Esophagus squamous epithelium (tissue), 5 donors: ENCODE measurements around the gene SLC35F3. TPM values are rescaled to one million over a fixed set of nuclear protein-coding genes. Genes with fewer than 3 reads are reported as not detected.

Source experiments
- DNase-seq: peaks from one replicate; lab custom pipeline; 2025; lab: John Stamatoyannopoulos, UW
- H3K27ac ChIP-seq, 4 donors: fragments of 200-600 bp; sonication (generic); one replicate each; pipeline ENCODE4 v1.5.1; 2016 to 2019; ENCODE audit warnings: mild to moderate bottlenecking in 1 of 4
- H3K27me3 ChIP-seq, 4 donors: fragments of 200-600 bp; sonication (generic); 1 replicate in 3 of 4; 2 replicates in 1 of 4; pipeline versions ENCODE4 v1.5.1 to v1.6.0; 2017 to 2021; ENCODE audit warnings: antibody characterized with exemption in 1 of 4
- H3K36me3 ChIP-seq, 3 donors: fragments of 200-600 bp; sonication (generic); one replicate each; pipeline ENCODE4 v1.5.1; 2016 to 2019
- H3K4me1 ChIP-seq, 3 donors: fragments of 200-600 bp; sonication (generic); one replicate each; pipeline ENCODE4 v1.5.1; 2017 to 2019
- H3K4me3 ChIP-seq, 4 donors: fragments of 200-600 bp; sonication (generic); 1 replicate in 3 of 4; 2 replicates in 1 of 4; pipeline ENCODE4 v1.5.1; 2016 to 2019; ENCODE audit warnings: mild to moderate bottlenecking in 2 of 4, moderate library complexity in 1 of 4
- H3K9me3 ChIP-seq, 3 donors: fragments of 200-600 bp; sonication (generic); one replicate each; pipeline ENCODE4 v1.5.1; 2016 to 2019
- POLR2A ChIP-seq, 4 donors: fragments of 450-650 bp; IDR thresholded peaks; one replicate each; pipeline ENCODE4 v1.6.1; 2017; ENCODE audit warnings: antibody characterized with exemption in 4 of 4, mild to moderate bottlenecking in 4 of 4, moderate library complexity in 3 of 4
- WGBS, 2 donors: methylation state at CpG; one replicate each; pipeline ENCODE4 v1.1.5; 2018; 5-methylcytosine and 5-hydroxymethylcytosine counted together
- intact Hi-C: fragments of 100-400 bp; cut with DNase I; formaldehyde crosslinking; loops from one replicate; pipeline ENCODE4 v1.15.0; 2022
- total RNA-seq, 4 donors: library from RNA; depleted of rRNA; stranded (reverse); fragments of >200 nt; gene quantifications; one replicate each; pipeline ENCODE4 v1.1.0, GENCODE V29; 2016
- TF ChIP-seq, protein P1 (sequence below), 6 experiments: fragments of 450-650 bp in 4 of 6; fragments of 200-600 bp in 2 of 6; sonication (generic) in 2 of 6; IDR thresholded peaks; one replicate each; pipeline ENCODE4 v1.5.1; 2016 to 2019; ENCODE audit warnings: antibody characterized with exemption in 6 of 6, mild to moderate bottlenecking in 4 of 6, moderate library complexity in 4 of 6
- donor health status: DM: yes; HTN: yes; CAD: no.

Gene SLC35F3
- total RNA-seq, 4 donors from 2014 or later, result 0.13 to 0.99 (median 0.55) TPM

- no peak overlapping the region for H3K27ac ChIP-seq
- H3K4me1 ChIP-seq, result peaks cover 0 to 16% (median 0%) of the 10 kb centered on the region in 3 donors
- DNase-seq, result no peak
- intact Hi-C loops, result no loop called here
- H3K27me3 ChIP-seq, result peaks cover 0 to 65% (median 4%) of the 10 kb centered on the region in 4 donors
- TF ChIP-seq, protein P1, sequence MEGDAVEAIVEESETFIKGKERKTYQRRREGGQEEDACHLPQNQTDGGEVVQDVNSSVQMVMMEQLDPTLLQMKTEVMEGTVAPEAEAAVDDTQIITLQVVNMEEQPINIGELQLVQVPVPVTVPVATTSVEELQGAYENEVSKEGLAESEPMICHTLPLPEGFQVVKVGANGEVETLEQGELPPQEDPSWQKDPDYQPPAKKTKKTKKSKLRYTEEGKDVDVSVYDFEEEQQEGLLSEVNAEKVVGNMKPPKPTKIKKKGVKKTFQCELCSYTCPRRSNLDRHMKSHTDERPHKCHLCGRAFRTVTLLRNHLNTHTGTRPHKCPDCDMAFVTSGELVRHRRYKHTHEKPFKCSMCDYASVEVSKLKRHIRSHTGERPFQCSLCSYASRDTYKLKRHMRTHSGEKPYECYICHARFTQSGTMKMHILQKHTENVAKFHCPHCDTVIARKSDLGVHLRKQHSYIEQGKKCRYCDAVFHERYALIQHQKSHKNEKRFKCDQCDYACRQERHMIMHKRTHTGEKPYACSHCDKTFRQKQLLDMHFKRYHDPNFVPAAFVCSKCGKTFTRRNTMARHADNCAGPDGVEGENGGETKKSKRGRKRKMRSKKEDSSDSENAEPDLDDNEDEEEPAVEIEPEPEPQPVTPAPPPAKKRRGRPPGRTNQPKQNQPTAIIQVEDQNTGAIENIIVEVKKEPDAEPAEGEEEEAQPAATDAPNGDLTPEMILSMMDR (IDR thresholded peaks at IDR 0.05), result no peak
- TF ChIP-seq POLR2A (IDR thresholded peaks at IDR 0.05), result no peak
- no peaks in the 10 kb centered on the region for H3K9me3 ChIP-seq
- 42 to 63% methylated on average over 1 of the region's 1 CpG for WGBS, 2 donors
- H3K4me3 ChIP-seq, result no peak overlapping the region
- no peaks in the 10 kb centered on the region for H3K36me3 ChIP-seq
Observed at GRCh38 chr1:233909195-233909594, 4.7 kb downstream of the SLC35F3 start.

GRCh38 chr1:233912447-233912846, 8.0 kb downstream of the SLC35F3 start:
- intact Hi-C loops, result no loop called here

GRCh38 chr1:233912909-233913308, 8.4 kb downstream of the SLC35F3 start:
- Histone ChIP-seq H3K36me3 (no peaks in the 10 kb centered on the region), H3K27ac (no peak overlapping the region), H3K4me3 (no peak overlapping the region), H3K27me3 (peaks cover 0 to 30% (median 0%) of the 10 kb centered on the region in 4 donors), H3K9me3 (peaks cover 0 to 9% (median 0%) of the 10 kb centered on the region in 3 donors), H3K4me1 (no peaks in the 10 kb centered on the region)
- intact Hi-C loops, result no loop called here
- no peak for DNase-seq
- no peak for TF ChIP-seq POLR2A (IDR thresholded peaks at IDR 0.05)
- TF ChIP-seq, protein P1 (IDR thresholded peaks at IDR 0.05), result no peak
- WGBS, 2 donors, result 71 to 74% methylated on average over 4 of the region's 4 CpGs

More at GRCh38 chr1:233912447-233912846, 8.0 kb downstream of the SLC35F3 start:
- TF ChIP-seq, protein P1 (IDR thresholded peaks at IDR 0.05), result no peak
- no peak for TF ChIP-seq POLR2A (IDR thresholded peaks at IDR 0.05)
- H3K36me3 ChIP-seq, result no peaks in the 10 kb centered on the region
- H3K27me3 ChIP-seq, result peaks cover 0 to 34% (median 0%) of the 10 kb centered on the region in 4 donors
- no peak overlapping the region for H3K4me3 ChIP-seq
- WGBS, 2 donors, result 74 to 79% methylated on average over 8 of the region's 8 CpGs
- peaks cover 0 to 9% (median 0%) of the 10 kb centered on the region in 3 donors for H3K9me3 ChIP-seq
- no peak for DNase-seq
- no peaks in the 10 kb centered on the region for H3K4me1 ChIP-seq
- no peak overlapping the region for H3K27ac ChIP-seq

DNA sequence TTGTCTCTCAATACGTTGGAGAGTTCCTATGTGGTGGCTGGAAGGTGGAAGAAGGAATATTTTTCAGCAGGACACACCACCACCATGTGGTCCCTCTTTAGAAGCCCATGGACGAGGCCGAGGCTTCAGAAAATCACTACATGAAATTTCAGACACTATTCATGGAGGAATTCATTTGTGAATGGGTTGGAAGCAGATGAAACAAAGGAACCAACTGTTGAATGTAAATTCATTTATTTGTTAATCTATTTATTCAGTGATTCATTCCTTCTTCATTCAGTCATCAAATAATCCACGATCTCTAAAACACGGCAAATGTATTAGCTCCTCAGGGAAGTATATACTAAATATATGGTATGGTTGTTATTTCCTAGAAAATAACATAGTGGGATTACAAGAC, 12.2 kb downstream of the SLC35F3 start:
- H3K27me3 ChIP-seq, result peaks cover 0 to 14% (median 0%) of the 10 kb centered on the region in 4 donors
- intact Hi-C loops, result no loop called here
- WGBS, 2 donors, result 30 to 40% methylated on average over 5 of the region's 5 CpGs
- no peaks in the 10 kb centered on the region for H3K36me3 ChIP-seq
- no peak overlapping the region for H3K4me3 ChIP-seq
- H3K9me3 ChIP-seq, result peaks cover 0 to 9% (median 0%) of the 10 kb centered on the region in 3 donors
- H3K4me1 ChIP-seq, result no peaks in the 10 kb centered on the region
- DNase-seq, result no peak
- TF ChIP-seq, protein P1 (IDR thresholded peaks at IDR 0.05), result no peak
- no peak for TF ChIP-seq POLR2A (IDR thresholded peaks at IDR 0.05)
- H3K27ac ChIP-seq, result no peak overlapping the region

GRCh38 chr1:233919786-233920185, 15.3 kb downstream of the SLC35F3 start:
- Histone ChIP-seq H3K9me3 (peaks cover 0 to 9% (median 0%) of the 10 kb centered on the region in 3 donors), H3K27me3 (peaks cover 0 to 3% (median 0%) of the 10 kb centered on the region in 4 donors), H3K36me3 (no peaks in the 10 kb centered on the region), H3K4me1 (no peaks in the 10 kb centered on the region), H3K27ac (no peak overlapping the region), H3K4me3 (no peak overlapping the region)
- no peak for DNase-seq
- intact Hi-C loops, result no loop called here
- TF ChIP-seq, protein P1 (IDR thresholded peaks at IDR 0.05), result no peak
- TF ChIP-seq POLR2A (IDR thresholded peaks at IDR 0.05), result no peak
- WGBS, 2 donors, result 53 to 66% methylated on average over 4 to 7 of the region's 7 CpGs
